HCT116 (cell line): Measurements from ENCODE around the gene ARHGAP21. TPM values are rescaled to one million over a fixed set of nuclear protein-coding genes. Genes with fewer than 3 reads are reported as not detected.

Source experiments
- ATAC-seq: fragments of 200-7000 bp; cut with Tn5 transposase; 2 replicates; pipeline ENCODE4 v1.9.1; 2020; ENCODE audit warnings: mild to moderate bottlenecking, moderate library complexity
- BruUV-seq: library from RNA; stranded (reverse); fragments of 400-500 nt; replicated peaks from 2 replicates; lab custom pipeline; 2021; lab: Mats Ljungman, UMichigan
- CTCF ChIA-PET: fragments of 300-600 bp; sonication (Branson Sonifier 250); formaldehyde crosslinking; loops from one replicate; lab custom pipeline; 2021; ENCODE audit warnings: antibody characterized with exemption; lab: Charles Lee
- POLR2A ChIA-PET: fragments of 300-600, 350-600 bp; sonication (Branson Sonifier 250); formaldehyde crosslinking; loops from one replicate; lab custom pipeline; 2021; ENCODE audit warnings: antibody characterized with exemption; lab: Charles Lee
- RAD21 ChIA-PET, 2 experiments: fragments of 300-600 bp; sonication (Branson Sonifier 250); formaldehyde crosslinking; loops; one replicate each; lab custom pipeline; 2023; ENCODE audit warnings: low total read pairs in 2 of 2; ENCODE audit not compliant: uncharacterized antibody in 2 of 2, unreplicated experiment in 2 of 2, low non-redundant PET in 1 of 2; lab: Charles Lee
- DNase-seq: peaks from one replicate; pipeline ENCODE4 v3.0.0-alpha.2; 2010; ENCODE audit warnings: low read depth, low spot score
- H2AFZ ChIP-seq: fragments of 200-600 bp; shearing (Covaris generic), sonication (generic); 2 replicates; pipeline ENCODE4 v1.6.1; 2017; ENCODE audit warnings: low read depth, mixed run types, mixed read lengths, antibody characterized with exemption, low read length; ENCODE audit not compliant: poor library complexity, severe bottlenecking
- H3K27ac ChIP-seq: 2 replicates; pipeline ENCODE4 v1.5.1; 2012; ENCODE audit warnings: low read depth, low read length
- H3K27me3 ChIP-seq: fragments of 200-600 bp; sonication (generic); 2 replicates; pipeline ENCODE4 v1.6.1; 2016; ENCODE audit warnings: mixed run types, low read length, mixed read lengths; ENCODE audit not compliant: insufficient read depth
- H3K36me3 ChIP-seq, 2 experiments: fragments of 200-500 bp in 1 of 2; fragments of 200-600 bp in 1 of 2; sonication (Bioruptor generic) in 1 of 2; sonication (generic) in 1 of 2; 2 replicates each; pipeline versions ENCODE4 v1.5.1 to v1.6.1; 2014 to 2016; ENCODE audit warnings: low read length in 2 of 2, inconsistent platforms in 1 of 2, mixed read lengths in 1 of 2, mixed run types in 1 of 2; ENCODE audit not compliant: insufficient read depth in 2 of 2, control insufficient read depth in 1 of 2
- H3K4me1 ChIP-seq, 2 experiments: fragments of 200-600 bp in 1 of 2; sonication (generic) in 1 of 2; 2 replicates each; pipeline versions ENCODE4 v1.5.1 to v1.6.1; 2012 to 2017; ENCODE audit warnings: low read length in 2 of 2, inconsistent platforms in 1 of 2, mild to moderate bottlenecking in 1 of 2, mixed read lengths in 1 of 2, mixed run types in 1 of 2, moderate library complexity in 1 of 2; ENCODE audit not compliant: insufficient read depth in 2 of 2, control insufficient read depth in 1 of 2
- H3K4me2 ChIP-seq: fragments of 200-600 bp; sonication (generic); 2 replicates; pipeline ENCODE4 v1.6.1; 2017; ENCODE audit warnings: mixed run types, low read length, mixed read lengths
- H3K4me3 ChIP-seq, 2 experiments: fragments of 200-600 bp in 1 of 2; sonication (generic) in 1 of 2; replicated peaks in 1 of 2; 2 replicates each; pipeline ENCODE4 v1.5.1; 2011 to 2016; ENCODE audit warnings: low read length in 2 of 2, control low read depth in 1 of 2, low read depth in 1 of 2, mild to moderate bottlenecking in 1 of 2, mixed read lengths in 1 of 2, mixed run types in 1 of 2
- H3K79me2 ChIP-seq: fragments of 200-600 bp; sonication (generic); 2 replicates; pipeline ENCODE4 v1.6.1; 2017; ENCODE audit warnings: mild to moderate bottlenecking, mixed run types, low read length, moderate library complexity, mixed read lengths; ENCODE audit not compliant: insufficient read depth
- H3K9ac ChIP-seq: fragments of 200-600 bp; sonication (generic); 2 replicates; pipeline ENCODE4 v1.6.1; 2016; ENCODE audit warnings: low read length, mixed read lengths
- H3K9me2 ChIP-seq: fragments of 200-600 bp; sonication (generic), shearing (Covaris generic); 2 replicates; pipeline ENCODE4 v1.6.1; 2017; ENCODE audit warnings: mixed run types, mild to moderate bottlenecking, moderate library complexity; ENCODE audit not compliant: insufficient read depth
- H3K9me3 ChIP-seq, 2 experiments: fragments of 200-500 bp in 1 of 2; fragments of 200-600 bp in 1 of 2; sonication (Bioruptor generic) in 1 of 2; sonication (generic) in 1 of 2; 2 replicates each; pipeline ENCODE4 v1.6.1; 2014 to 2017; ENCODE audit warnings: low read length in 2 of 2, mixed read lengths in 2 of 2, inconsistent platforms in 1 of 2, low read depth in 1 of 2, mild to moderate bottlenecking in 1 of 2, mixed run types in 1 of 2, moderate library complexity in 1 of 2; ENCODE audit not compliant: control insufficient read depth in 1 of 2, insufficient read depth in 1 of 2
- H4K20me1 ChIP-seq: fragments of 200-600 bp; sonication (generic), shearing (Covaris generic); 2 replicates; pipeline ENCODE4 v1.6.1; 2017; ENCODE audit warnings: mixed run types, mild to moderate bottlenecking, moderate library complexity; ENCODE audit not compliant: insufficient read depth
- EGR1 ChIP-seq: IDR thresholded peaks from 2 replicates; pipeline ENCODE4 v1.6.1; 2012; ENCODE audit warnings: low read depth
- ELF1 ChIP-seq: IDR thresholded peaks from 2 replicates; pipeline ENCODE4 v1.6.1; 2012; ENCODE audit warnings: low read depth, borderline replicate concordance
- RAD21 ChIP-seq: IDR thresholded peaks from 2 replicates; pipeline ENCODE4 v1.6.1; 2012; ENCODE audit warnings: low read depth, mild to moderate bottlenecking
- SP1 ChIP-seq: IDR thresholded peaks from 2 replicates; pipeline ENCODE4 v1.6.1; 2012; ENCODE audit warnings: low read depth
- SRF ChIP-seq: IDR thresholded peaks from 2 replicates; pipeline ENCODE4 v1.6.1; 2012; ENCODE audit warnings: low read depth
- ZFX ChIP-seq: fragments of 450-650 bp; IDR thresholded peaks from 2 replicates; pipeline ENCODE4 v1.6.1; 2017
- intact Hi-C: fragments of 100-400 bp; cut with micrococcal nuclease; formaldehyde crosslinking; loops from 2 replicates; pipeline ENCODE4 v1.10.0; 2022
- total RNA-seq: library from RNA; stranded (reverse); gene quantifications from one replicate; pipeline ENCODE4 v1.2.1, GENCODE V29; 2021; ENCODE audit not compliant: unreplicated experiment

Gene ARHGAP21
- total RNA-seq, 1 experiment from 2014 or later, result 47.7 TPM

DNA sequence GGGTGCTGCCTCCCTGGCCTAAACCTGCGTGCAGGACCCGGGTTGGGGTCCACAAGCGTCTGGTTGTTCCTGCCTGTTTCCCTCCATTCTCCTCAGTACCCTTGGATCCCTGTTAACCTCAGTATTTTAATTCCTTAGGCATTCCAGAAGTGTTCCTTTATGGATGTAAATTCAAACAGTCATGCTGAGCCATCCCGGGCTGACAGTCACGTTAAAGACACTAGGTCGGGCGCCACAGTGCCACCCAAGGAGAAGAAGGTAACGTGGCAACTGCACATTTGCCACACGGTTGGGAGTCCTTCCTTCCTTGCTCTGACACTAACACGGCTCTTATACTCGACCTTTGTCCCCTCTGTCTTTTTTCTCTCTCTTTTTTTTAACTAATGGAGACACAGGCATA lies 187.1 kb downstream of the ARHGAP21 start:
- Histone ChIP-seq H3K9me2 (no peaks in the 10 kb centered on the region), H3K9me3 (no peaks in the 10 kb centered on the region), H4K20me1 (no peaks in the 10 kb centered on the region), H2AFZ (no peak overlapping the region), H3K4me2 (no peak overlapping the region), H3K27me3 (no peaks in the 10 kb centered on the region), H3K4me3 (no peak overlapping the region), H3K27ac (no peak overlapping the region), H3K79me2 (no peaks in the 10 kb centered on the region), H3K9ac (no peak overlapping the region), H3K36me3 (no peaks in the 10 kb centered on the region; a peak in 1 of 4 replicates), H3K4me1 (no peaks in the 10 kb centered on the region)
- RAD21 ChIA-PET, result no interaction called here
- intact Hi-C loops, result no loop called here
- CTCF ChIA-PET, result interaction anchor here (0.7 kb wide), 1 partner anchor 27 kb away, joined by 3 read pairs; no protein-coding TSS in a partner anchor
- POLR2A ChIA-PET, result no interaction called here
- no TSS peak for BruUV-seq
- TF ChIP-seq RAD21, result no peak
- no peak for TF ChIP-seq ZFX
- no peak for TF ChIP-seq EGR1
- TF ChIP-seq ELF1, result no peak
- no peak for TF ChIP-seq SP1
- no peak for DNase-seq
- no peak for ATAC-seq

DNA sequence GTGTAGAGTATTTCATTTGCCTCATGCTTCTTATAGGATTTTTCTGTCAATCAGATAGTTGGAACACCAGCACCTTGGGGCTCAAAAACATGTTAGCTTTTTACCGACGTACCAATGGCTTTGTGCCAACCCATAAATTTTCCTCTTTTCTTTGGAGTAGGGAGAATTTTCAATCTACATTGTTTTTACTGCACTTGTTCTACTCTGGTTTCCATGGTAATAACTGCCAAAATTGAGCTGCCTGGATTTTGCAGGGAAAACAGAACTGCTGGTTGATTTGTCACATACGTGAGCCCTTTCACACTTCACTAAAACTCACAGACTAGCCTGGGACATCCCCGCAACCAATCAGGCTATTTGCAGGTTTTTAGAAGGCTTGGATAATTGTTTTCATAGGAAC lies 189.7 kb downstream of the ARHGAP21 start:
- DNase-seq, result no peak
- no peaks in the 10 kb centered on the region for H3K27me3 ChIP-seq
- no peak for ATAC-seq
- H3K9me2 ChIP-seq, result no peaks in the 10 kb centered on the region
- no peak overlapping the region for H3K4me2 ChIP-seq
- no TSS peak for BruUV-seq
- H3K27ac ChIP-seq, result no peak overlapping the region
- RAD21 ChIA-PET, result no interaction called here
- CTCF ChIA-PET, result no interaction called here
- no peaks in the 10 kb centered on the region; a peak in 1 of 4 replicates for H3K36me3 ChIP-seq
- H3K79me2 ChIP-seq, result no peaks in the 10 kb centered on the region
- no peaks in the 10 kb centered on the region for H3K4me1 ChIP-seq
- H3K9me3 ChIP-seq, result no peaks in the 10 kb centered on the region
- POLR2A ChIA-PET, result no interaction called here
- H3K9ac ChIP-seq, result no peak overlapping the region
- intact Hi-C loops, result no loop called here
- H3K4me3 ChIP-seq, result no peak overlapping the region
- no peak overlapping the region for H2AFZ ChIP-seq
- TF ChIP-seq SRF (no peak), EGR1 (no peak), SP1 (no peak)
- no peaks in the 10 kb centered on the region for H4K20me1 ChIP-seq

Other genes with a start within 250 kb of the ARHGAP21 start
- gene PRTFDC1, start 228.7 kb upstream of the ARHGAP21 start, total RNA-seq, result not detected